ENCODE results near the gene DNPH1. TPM values are rescaled to one million over a fixed set of nuclear protein-coding genes. Genes with fewer than 3 reads are reported as not detected.

DNPH1 gene
- total and polyA plus RNA-seq, 10 of the 15 experiments (the other 5 are each of a cell fraction or from before 2014, with no cell fraction given), result 7.0 to 136 (median 67.7) TPM

- Histone ChIP-seq H3K4me1 (ENCODE audit: control insufficient read depth, insufficient read depth, low read length) (peaks cover 9% of the 10 kb centered on the region), H3K4me2 (ENCODE audit: control insufficient read depth, insufficient read depth) (no peak overlapping the region), H3K36me3 (ENCODE audit: control insufficient read depth in 2 of 2, insufficient read depth in 2 of 2, low read length in 1 of 2) (no peaks in the 10 kb centered on the region), H3K79me2 (ENCODE audit: control insufficient read depth, insufficient read depth, low read length) (no peaks in the 10 kb centered on the region), H3K27me3 (replicated peaks in 1 of 2; ENCODE audit: control insufficient read depth in 2 of 2, insufficient read depth in 2 of 2, low read length in 1 of 2) (no peaks in the 10 kb centered on the region), H3K9me3 (replicated peaks; ENCODE audit: control insufficient read depth, insufficient read depth, low read length) (no peaks in the 10 kb centered on the region), H2AFZ (ENCODE audit: control insufficient read depth, low read depth, low read length) (no peak overlapping the region), H3K4me3 (no peak overlapping the region), H3K27ac (ENCODE audit: control insufficient read depth, insufficient read depth) (no peak overlapping the region), H3K9ac (ENCODE audit: control insufficient read depth, insufficient read depth, low read length) (no peak overlapping the region), H4K20me1 (ENCODE audit: control insufficient read depth, insufficient read depth) (no peaks in the 10 kb centered on the region)
- in situ Hi-C loops (cut with MboI) (no loop called here), intact Hi-C loops (cut with micrococcal nuclease; ENCODE audit: unreplicated experiment) (no loop called here)
- no peak for ATAC-seq
- RAD21 ChIA-PET (ENCODE audit: unreplicated experiment), result interaction anchor here (1.1 to 6.9 kb wide), 8 partner anchors 44 to 242 kb away, joined by 3 to 44 read pairs (median 10); partner anchors contain the start of gene CRIP3
- no TSS peak for BruUV-seq (replicated peaks)
- FAIRE-seq, result no peak
- no peak for DNase-seq (ENCODE audit: low read depth, low spot score)
- POLR2A ChIA-PET, result interaction anchor here (0.5 to 0.6 kb wide), 2 partner anchors 130 to 193 kb away, joined by 3 to 5 read pairs; no protein-coding TSS in a partner anchor
- SMC1A ChIA-PET (ENCODE audit: uncharacterized antibody, unreplicated experiment), result interaction anchor here (0.6 to 3.1 kb wide), 10 partner anchors 8 to 242 kb away, joined by 3 to 16 read pairs (median 4); no protein-coding TSS in a partner anchor
- TF ChIP-seq ZBTB4 (CRISPR knock-in tag; IDR thresholded peaks at IDR 0.05), result no peak
- TF ChIP-seq TCF12 (IDR thresholded peaks at IDR 0.05; ENCODE audit: low read depth, low read length), result no peak
- no peak for TF ChIP-seq BCLAF1 (IDR thresholded peaks at IDR 0.05)
- no peak for TF ChIP-seq FOS (IDR thresholded peaks at IDR 0.05; ENCODE audit: borderline replicate concordance, extremely low read depth, insufficient read length)
- TF ChIP-seq MEF2A (IDR thresholded peaks at IDR 0.05; ENCODE audit: insufficient read depth, low read depth, low read length), result no peak
- TF ChIP-seq MAX (IDR thresholded peaks at IDR 0.05; ENCODE audit: low read depth, low read length), result no peak
- 53% methylated on average over 5 of the region's 5 CpGs for WGBS (ENCODE audit: insufficient coverage, insufficient replicate concordance, low lambda C conversion rate, missing lambda C conversion rate)
- CTCF ChIA-PET, result interaction anchor here (0.6 to 6.1 kb wide), 15 partner anchors 32 to 241 kb away, joined by 3 to 56 read pairs (median 5); partner anchors contain the start of genes CRIP3 and DNPH1
These were observed 35.4 kb upstream of the DNPH1 start for GRCh38 chr6:43264599-43265145.
